Uterus (tissue), 2 donors: Measurements from ENCODE around the gene SHROOM3.

ENCODE experiments used
- POLR2A ChIP-seq, 2 donors: fragments of 450-650 bp; IDR thresholded peaks; one replicate each; pipeline ENCODE4 v1.6.1; 2016; ENCODE audit warnings: antibody characterized with exemption in 2 of 2, mild to moderate bottlenecking in 1 of 2, moderate library complexity in 1 of 2
- TF ChIP-seq, protein P1 (sequence below), 4 experiments: fragments of 200-600 bp in 2 of 4; fragments of 450-650 bp in 2 of 4; sonication (generic) in 2 of 4; IDR thresholded peaks; one replicate each; pipeline ENCODE4 v1.5.1; 2016 to 2019; ENCODE audit warnings: antibody characterized with exemption in 4 of 4, mild to moderate bottlenecking in 2 of 4, moderate library complexity in 1 of 4

DNA sequence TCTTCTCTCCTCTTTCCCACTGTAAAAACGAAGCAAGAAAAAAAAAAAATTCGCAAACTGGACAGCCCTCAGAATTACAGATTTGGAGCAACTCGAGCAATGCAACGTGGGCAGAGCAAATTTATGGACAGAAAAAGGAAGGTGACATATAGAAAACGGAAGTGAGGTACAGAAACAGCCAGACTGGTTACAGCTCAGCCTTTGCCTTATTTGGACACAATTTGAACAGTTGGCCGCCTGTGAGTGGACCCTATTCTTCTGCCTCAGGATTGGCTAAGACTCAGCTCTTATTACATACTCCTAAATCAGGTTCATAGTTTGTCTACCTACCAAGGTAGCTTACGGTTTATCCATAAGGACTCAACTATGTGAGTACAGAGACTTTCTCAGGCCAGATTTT is 364.1 kb downstream of the SHROOM3 start:
- TF ChIP-seq POLR2A (IDR thresholded peaks at IDR 0.05): no peak
- TF ChIP-seq, protein P1, sequence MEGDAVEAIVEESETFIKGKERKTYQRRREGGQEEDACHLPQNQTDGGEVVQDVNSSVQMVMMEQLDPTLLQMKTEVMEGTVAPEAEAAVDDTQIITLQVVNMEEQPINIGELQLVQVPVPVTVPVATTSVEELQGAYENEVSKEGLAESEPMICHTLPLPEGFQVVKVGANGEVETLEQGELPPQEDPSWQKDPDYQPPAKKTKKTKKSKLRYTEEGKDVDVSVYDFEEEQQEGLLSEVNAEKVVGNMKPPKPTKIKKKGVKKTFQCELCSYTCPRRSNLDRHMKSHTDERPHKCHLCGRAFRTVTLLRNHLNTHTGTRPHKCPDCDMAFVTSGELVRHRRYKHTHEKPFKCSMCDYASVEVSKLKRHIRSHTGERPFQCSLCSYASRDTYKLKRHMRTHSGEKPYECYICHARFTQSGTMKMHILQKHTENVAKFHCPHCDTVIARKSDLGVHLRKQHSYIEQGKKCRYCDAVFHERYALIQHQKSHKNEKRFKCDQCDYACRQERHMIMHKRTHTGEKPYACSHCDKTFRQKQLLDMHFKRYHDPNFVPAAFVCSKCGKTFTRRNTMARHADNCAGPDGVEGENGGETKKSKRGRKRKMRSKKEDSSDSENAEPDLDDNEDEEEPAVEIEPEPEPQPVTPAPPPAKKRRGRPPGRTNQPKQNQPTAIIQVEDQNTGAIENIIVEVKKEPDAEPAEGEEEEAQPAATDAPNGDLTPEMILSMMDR (IDR thresholded peaks at IDR 0.05): no peak
